Measurements from ENCODE around the gene SLC2A6. TPM values are rescaled to one million over a fixed set of nuclear protein-coding genes. Genes with fewer than 3 reads are reported as not detected.

Gene SLC2A6
- total RNA-seq, 4 donors from 2014 or later = 0.96 to 20.1 (median 3.4) TPM

DNA sequence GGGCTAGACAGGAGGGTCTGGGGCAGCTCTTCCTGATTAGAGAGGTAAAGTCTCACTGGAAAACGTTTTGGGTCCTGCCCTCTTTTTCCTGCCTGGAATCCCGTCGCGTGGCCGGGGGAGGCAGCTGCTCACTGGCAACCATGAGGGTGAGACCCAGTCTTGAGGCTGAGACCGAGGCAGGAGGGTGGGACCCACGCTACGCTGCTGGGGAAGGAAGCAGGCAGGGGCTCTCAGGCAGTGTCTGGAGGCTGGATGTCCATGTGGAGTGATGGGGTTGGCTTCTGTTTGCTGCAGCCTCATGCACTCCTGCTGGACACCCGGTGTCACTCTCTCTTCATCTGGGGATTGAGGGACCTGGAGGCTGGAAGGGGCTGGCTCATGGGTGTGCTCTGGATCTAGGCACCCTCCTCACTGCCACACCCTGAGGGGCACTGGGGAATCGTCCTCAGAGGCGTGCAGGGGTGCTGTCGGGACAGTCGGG, 11.3 kb upstream of the SLC2A6 start:
- no peak for DNase-seq
- Histone ChIP-seq H3K9me3 (no peaks in the 10 kb centered on the region), H3K27me3 (peaks cover 12% of the 10 kb centered on the region), H3K4me3 (no peak overlapping the region), H3K27ac (no peak overlapping the region), H3K4me1 (peaks cover 0 to 5% (median 2%) of the 10 kb centered on the region in 4 donors), H3K36me3 (no peaks in the 10 kb centered on the region)
- 58 to 80% methylated on average over 1 to 11 of the region's 13 CpGs for WGBS, 2 donors (ENCODE audit: low coverage in 1 of 2)
- in situ Hi-C loops (cut with MboI; ENCODE audit: low pct_ligation_motif_present in 1 of 4, low pct_unique_long_range_greater_than_20kb in 1 of 4, low sequenced_read_pairs in 3 of 4) = loop anchor here in 1 of 4 donors (25.0 kb wide), 1 partner anchor 303 kb away; no protein-coding TSS in a partner anchor
- intact Hi-C loops (cut with DNase I; ENCODE audit: low total_unique reads) = no loop called here
- TF ChIP-seq, protein P1, sequence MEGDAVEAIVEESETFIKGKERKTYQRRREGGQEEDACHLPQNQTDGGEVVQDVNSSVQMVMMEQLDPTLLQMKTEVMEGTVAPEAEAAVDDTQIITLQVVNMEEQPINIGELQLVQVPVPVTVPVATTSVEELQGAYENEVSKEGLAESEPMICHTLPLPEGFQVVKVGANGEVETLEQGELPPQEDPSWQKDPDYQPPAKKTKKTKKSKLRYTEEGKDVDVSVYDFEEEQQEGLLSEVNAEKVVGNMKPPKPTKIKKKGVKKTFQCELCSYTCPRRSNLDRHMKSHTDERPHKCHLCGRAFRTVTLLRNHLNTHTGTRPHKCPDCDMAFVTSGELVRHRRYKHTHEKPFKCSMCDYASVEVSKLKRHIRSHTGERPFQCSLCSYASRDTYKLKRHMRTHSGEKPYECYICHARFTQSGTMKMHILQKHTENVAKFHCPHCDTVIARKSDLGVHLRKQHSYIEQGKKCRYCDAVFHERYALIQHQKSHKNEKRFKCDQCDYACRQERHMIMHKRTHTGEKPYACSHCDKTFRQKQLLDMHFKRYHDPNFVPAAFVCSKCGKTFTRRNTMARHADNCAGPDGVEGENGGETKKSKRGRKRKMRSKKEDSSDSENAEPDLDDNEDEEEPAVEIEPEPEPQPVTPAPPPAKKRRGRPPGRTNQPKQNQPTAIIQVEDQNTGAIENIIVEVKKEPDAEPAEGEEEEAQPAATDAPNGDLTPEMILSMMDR (IDR thresholded peaks at IDR 0.05) = no peak
- TF ChIP-seq POLR2AphosphoS5 (IDR thresholded peaks at IDR 0.05) (no peak), POLR2A (IDR thresholded peaks at IDR 0.05) (no peak), EP300 (IDR thresholded peaks at IDR 0.05; ENCODE audit: low read depth) (no peak)

DNA sequence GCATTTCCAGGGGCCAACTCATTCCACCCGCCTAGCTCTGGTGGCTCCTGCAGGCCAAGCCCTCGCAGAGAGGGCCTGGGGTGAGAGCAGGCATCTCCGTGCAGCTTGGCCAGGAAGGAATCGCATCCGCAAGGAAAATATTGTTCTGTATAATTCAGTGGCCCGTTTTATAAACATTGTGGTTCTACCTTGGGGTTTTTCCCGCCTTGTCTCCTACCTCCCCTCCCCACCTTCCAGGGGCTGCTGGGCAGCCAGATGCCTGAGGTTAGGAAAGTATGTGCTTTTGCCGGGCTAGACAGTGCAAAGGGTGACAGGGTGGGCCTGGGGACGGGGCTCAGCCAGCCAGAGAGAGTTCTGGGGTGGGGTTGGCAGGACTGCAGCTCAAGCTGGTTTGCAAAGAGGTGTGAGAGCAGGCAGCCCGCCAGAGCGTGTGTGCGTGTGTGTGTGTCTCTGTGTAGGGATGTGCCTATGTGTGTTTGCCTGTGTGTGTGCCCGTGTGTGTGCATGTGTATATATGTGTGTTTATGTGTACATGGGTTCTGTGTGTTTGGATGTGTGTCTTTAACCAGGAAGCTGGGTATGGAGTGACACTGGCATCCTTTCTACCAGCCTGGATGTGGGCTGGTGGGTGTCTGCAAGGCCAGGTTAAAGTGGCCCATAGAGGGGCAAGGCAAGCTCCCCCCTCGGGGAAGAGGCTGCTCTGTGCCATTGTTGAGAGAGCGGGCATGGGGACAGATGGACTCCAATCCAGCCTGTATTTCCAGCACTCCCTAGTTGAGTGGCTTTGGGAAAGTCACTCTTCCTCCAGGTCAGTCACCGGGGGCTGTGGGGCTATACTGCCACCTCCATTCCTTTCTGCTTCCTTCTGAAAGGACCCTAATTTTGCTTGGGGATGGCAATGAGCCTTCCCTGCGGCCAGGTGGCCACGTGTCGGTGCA, 10.6 kb upstream of the SLC2A6 start:
- H3K9me3 ChIP-seq = no peaks in the 10 kb centered on the region
- DNase-seq = no peak
- H3K27me3 ChIP-seq = peaks cover 12% of the 10 kb centered on the region
- in situ Hi-C loops (cut with MboI; ENCODE audit: low pct_ligation_motif_present in 1 of 4, low pct_unique_long_range_greater_than_20kb in 1 of 4, low sequenced_read_pairs in 3 of 4) = loop anchor here (10.0 to 25.0 kb wide), 3 partner anchors 85 to 305 kb away; no protein-coding TSS in a partner anchor
- peaks cover 0 to 5% (median 2%) of the 10 kb centered on the region in 4 donors for H3K4me1 ChIP-seq
- H3K27ac ChIP-seq = no peak overlapping the region
- 84% methylated on average over 19 of the region's 19 CpGs; no CpG with 5 or more reads in 1 of the 2 donors for WGBS, 2 donors (ENCODE audit: low coverage in 1 of 2)
- H3K36me3 ChIP-seq = no peaks in the 10 kb centered on the region
- intact Hi-C loops (cut with DNase I; ENCODE audit: low total_unique reads) = loop anchor here (10.0 kb wide), 1 partner anchor 305 kb away; no protein-coding TSS in a partner anchor
- TF ChIP-seq EP300 (IDR thresholded peaks at IDR 0.05; ENCODE audit: low read depth) (no peak), POLR2A (IDR thresholded peaks at IDR 0.05) (no peak), POLR2AphosphoS5 (IDR thresholded peaks at IDR 0.05) (no peak)
- TF ChIP-seq, protein P1 (IDR thresholded peaks at IDR 0.05) = no peak
- H3K4me3 ChIP-seq = no peak overlapping the region

DNA sequence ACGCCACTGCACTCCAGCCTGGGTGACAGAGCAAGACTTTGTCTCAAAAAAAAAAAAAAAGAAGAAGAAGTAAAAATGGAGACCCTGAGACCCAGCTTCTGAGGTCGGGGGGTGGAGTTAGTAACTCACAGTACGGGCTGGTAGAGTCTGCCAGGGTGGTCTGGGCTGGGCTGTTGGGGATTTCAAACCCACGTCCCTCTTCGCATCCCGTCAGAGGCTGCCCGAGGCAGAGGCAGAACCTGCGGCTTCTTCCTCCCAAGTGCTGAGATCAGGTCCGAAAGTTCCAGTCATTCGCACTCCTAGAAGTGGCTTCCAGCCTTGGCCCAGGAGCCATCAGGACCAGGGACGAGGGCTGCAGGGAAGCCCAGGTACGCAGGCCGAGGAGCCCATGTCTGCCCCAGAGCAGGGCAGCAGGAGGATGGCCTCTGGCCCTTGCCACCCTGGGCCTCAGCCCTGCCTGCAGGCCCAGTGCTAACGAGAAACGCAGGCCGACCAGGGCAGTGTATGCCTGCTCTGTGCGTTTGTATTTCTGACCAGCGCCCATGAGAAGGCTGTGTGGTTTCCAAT, 9.9 kb upstream of the SLC2A6 start:
- no peak overlapping the region for H3K4me3 ChIP-seq
- peaks cover 0 to 5% (median 2%) of the 10 kb centered on the region in 4 donors for H3K4me1 ChIP-seq
- no peaks in the 10 kb centered on the region for H3K9me3 ChIP-seq
- TF ChIP-seq POLR2A (IDR thresholded peaks at IDR 0.05) (no peak), POLR2AphosphoS5 (IDR thresholded peaks at IDR 0.05) (no peak), EP300 (IDR thresholded peaks at IDR 0.05; ENCODE audit: low read depth) (no peak)
- TF ChIP-seq, protein P1 (IDR thresholded peaks at IDR 0.05) = no peak
- peaks cover 12% of the 10 kb centered on the region for H3K27me3 ChIP-seq
- intact Hi-C loops (cut with DNase I; ENCODE audit: low total_unique reads) = loop anchor here (10.0 kb wide), 1 partner anchor 304 kb away; no protein-coding TSS in a partner anchor
- no peak overlapping the region for H3K27ac ChIP-seq
- no peak for DNase-seq
- in situ Hi-C loops (cut with MboI; ENCODE audit: low pct_ligation_motif_present in 1 of 4, low pct_unique_long_range_greater_than_20kb in 1 of 4, low sequenced_read_pairs in 3 of 4) = loop anchor here (10.0 to 25.0 kb wide), 3 partner anchors 84 to 304 kb away; no protein-coding TSS in a partner anchor
- no peaks in the 10 kb centered on the region for H3K36me3 ChIP-seq
- 91% methylated on average over 15 of the region's 18 CpGs; no CpG with 5 or more reads in 1 of the 2 donors for WGBS, 2 donors (ENCODE audit: low coverage in 1 of 2)

DNA sequence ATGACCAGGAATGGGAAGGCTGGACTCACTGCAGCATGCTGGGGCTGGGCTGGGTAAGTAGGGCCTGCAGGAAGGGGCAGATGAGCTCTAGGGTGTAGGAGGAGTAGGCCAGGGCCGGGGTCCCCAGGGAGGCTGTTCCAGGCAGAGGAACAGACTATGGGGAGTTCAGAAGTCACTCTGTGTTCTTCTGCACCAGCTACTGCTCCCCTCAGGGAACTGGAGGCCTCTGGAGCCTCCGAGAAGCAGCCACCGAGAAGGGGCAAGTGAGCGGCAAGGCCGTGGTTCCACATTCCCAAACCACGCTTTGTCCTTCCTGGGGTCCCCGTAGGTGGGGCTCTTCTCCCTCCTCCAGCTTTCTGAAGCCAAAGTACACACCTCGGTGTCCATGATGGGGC, 8.4 kb upstream of the SLC2A6 start:
- DNase-seq = no peak
- 87% methylated on average over 8 of the region's 8 CpGs; no CpG with 5 or more reads in 1 of the 2 donors for WGBS, 2 donors (ENCODE audit: low coverage in 1 of 2)
- Histone ChIP-seq H3K4me1 (peaks cover 0 to 5% (median 2%) of the 10 kb centered on the region in 4 donors), H3K27me3 (peaks cover 12% of the 10 kb centered on the region), H3K36me3 (no peaks in the 10 kb centered on the region), H3K4me3 (no peak overlapping the region), H3K27ac (no peak overlapping the region), H3K9me3 (no peaks in the 10 kb centered on the region)
- TF ChIP-seq EP300 (IDR thresholded peaks at IDR 0.05; ENCODE audit: low read depth) (no peak), POLR2AphosphoS5 (IDR thresholded peaks at IDR 0.05) (no peak), POLR2A (IDR thresholded peaks at IDR 0.05) (no peak)
- TF ChIP-seq, protein P1 (IDR thresholded peaks at IDR 0.05) = no peak
- intact Hi-C loops (cut with DNase I; ENCODE audit: low total_unique reads) = loop anchor here (2.0 to 10.0 kb wide), 2 partner anchors 81 to 303 kb away; no protein-coding TSS in a partner anchor
- in situ Hi-C loops (cut with MboI; ENCODE audit: low pct_ligation_motif_present in 1 of 4, low pct_unique_long_range_greater_than_20kb in 1 of 4, low sequenced_read_pairs in 3 of 4) = loop anchor here (10.0 to 25.0 kb wide), 3 partner anchors 83 to 303 kb away; no protein-coding TSS in a partner anchor
